ENCODE measurements around the gene ACAP3.

The ACAP3 gene

DNA sequence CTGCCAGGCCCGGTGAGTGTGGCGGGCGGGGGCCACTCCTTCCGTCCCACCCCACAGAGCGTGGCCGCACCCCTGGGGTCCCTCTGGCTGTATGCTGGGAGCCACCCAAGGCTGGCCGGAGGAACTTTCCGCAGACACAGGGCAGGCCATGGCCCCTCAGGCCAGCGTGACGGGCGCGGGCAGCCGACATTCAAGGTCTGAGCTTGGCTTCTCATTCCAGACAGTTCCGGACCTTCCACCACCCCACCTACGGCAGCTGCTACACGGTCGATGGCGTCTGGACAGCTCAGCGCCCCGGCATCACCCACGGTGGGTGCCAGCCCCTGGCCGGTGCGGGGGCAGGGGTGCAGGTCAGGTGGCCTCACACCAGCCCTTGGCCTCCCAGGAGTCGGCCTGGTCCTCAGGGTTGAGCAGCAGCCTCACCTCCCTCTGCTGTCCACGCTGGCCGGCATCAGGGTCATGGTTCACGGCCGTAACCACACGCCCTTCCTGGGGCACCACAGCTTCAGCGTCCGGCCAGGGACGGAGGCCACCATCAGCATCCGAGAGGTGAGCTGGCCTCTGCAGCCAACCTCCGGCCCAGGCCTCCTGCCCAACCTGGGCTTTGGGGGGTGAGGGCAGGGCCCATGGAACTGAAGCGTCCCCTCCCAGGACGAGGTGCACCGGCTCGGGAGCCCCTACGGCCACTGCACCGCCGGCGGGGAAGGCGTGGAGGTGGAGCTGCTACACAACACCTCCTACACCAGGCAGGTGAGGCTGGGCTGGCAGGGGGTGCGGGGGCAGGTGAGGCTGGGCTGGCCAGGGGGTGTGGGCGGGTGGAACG is 20.2 kb downstream of the ACAP3 start:
- Histone ChIP-seq H3K4me3 (ENCODE audit: low read length, poor library complexity, severe bottlenecking) (no peak overlapping the region), H2AFZ (ENCODE audit: low read length) (no peak overlapping the region), H3F3A (ENCODE audit: low read depth) (no peaks in the 10 kb centered on the region), H3K4me1 (ENCODE audit: insufficient read depth, low read length, poor library complexity, severe bottlenecking) (no peaks in the 10 kb centered on the region), H3K79me2 (ENCODE audit: insufficient read depth, low read length) (no peaks in the 10 kb centered on the region), H4K20me1 (ENCODE audit: insufficient read depth, low read length, poor library complexity, severe bottlenecking) (no peaks in the 10 kb centered on the region), H3K9ac (ENCODE audit: low read depth, low read length, poor library complexity, severe bottlenecking) (no peak overlapping the region), H3K9me3 (ENCODE audit: insufficient read depth, low read depth, low read length) (no peaks in the 10 kb centered on the region), H3K4me2 (ENCODE audit: low read depth, low read length, poor library complexity, severe bottlenecking) (no peak overlapping the region), H3K27me3 (ENCODE audit: insufficient read depth, low read length, poor library complexity, severe bottlenecking) (no peaks in the 10 kb centered on the region), H3K36me3 (ENCODE audit: insufficient read depth, low read length) (no peaks in the 10 kb centered on the region), H3K9me2 (replicated peaks; ENCODE audit: low read depth, low read length) (no peaks in the 10 kb centered on the region)
- TF ChIP-seq, protein P1, sequence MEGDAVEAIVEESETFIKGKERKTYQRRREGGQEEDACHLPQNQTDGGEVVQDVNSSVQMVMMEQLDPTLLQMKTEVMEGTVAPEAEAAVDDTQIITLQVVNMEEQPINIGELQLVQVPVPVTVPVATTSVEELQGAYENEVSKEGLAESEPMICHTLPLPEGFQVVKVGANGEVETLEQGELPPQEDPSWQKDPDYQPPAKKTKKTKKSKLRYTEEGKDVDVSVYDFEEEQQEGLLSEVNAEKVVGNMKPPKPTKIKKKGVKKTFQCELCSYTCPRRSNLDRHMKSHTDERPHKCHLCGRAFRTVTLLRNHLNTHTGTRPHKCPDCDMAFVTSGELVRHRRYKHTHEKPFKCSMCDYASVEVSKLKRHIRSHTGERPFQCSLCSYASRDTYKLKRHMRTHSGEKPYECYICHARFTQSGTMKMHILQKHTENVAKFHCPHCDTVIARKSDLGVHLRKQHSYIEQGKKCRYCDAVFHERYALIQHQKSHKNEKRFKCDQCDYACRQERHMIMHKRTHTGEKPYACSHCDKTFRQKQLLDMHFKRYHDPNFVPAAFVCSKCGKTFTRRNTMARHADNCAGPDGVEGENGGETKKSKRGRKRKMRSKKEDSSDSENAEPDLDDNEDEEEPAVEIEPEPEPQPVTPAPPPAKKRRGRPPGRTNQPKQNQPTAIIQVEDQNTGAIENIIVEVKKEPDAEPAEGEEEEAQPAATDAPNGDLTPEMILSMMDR (conservative IDR thresholded peaks at IDR 0.05; ENCODE audit: low read length): no peak
- no peak for TF ChIP-seq EZH2phosphoT487 (IDR thresholded peaks at IDR 0.05; ENCODE audit: borderline replicate concordance)

DNA sequence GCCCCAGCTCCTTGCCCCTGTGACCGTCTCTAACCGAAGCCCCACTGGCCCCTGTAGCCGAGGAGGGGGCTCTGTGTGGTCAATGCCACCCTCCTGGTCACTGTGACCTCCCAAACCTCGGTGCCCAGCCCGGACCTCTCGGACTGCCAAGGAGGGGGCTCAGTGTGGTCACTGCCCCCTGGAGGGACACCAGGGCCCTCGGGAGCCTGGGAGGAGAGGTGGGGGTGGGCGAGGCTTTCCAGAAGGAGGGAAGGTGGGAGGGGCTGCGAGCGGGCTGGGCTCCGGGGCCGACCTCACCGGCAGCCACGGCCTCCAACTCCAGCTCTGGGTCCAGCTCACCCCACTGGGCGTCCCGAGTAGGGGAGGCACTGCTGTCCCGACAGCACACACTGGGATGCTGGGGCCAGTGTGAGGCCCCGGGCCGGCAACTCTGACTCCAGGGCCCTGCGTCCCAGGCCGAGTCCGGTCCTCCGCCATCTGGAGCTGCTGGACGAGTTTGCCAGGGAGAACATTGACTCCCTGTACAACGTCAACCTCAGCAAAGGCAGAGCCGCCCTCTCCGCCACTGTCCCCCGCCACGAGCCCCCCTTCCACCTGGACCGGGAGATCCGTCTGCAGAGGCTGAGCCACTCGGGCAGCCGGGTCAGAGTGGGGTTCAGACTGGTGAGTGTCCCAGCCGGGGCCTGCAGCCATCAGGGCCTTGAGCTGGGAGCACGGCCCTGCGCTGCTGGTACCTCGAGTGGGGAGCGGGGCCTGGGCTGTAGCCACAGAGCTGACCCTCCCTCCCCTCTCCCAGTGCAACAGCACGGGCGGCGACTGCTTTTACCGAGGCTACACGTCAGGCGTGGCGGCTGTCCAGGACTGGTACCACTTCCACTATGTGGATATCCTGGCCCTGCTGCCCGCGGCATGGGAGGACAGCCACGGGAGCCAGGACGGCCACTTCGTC is 21.1 kb downstream of the ACAP3 start:
- Histone ChIP-seq H4K20me1 (ENCODE audit: insufficient read depth, low read length, poor library complexity, severe bottlenecking) (no peaks in the 10 kb centered on the region), H3K9me2 (replicated peaks; ENCODE audit: low read depth, low read length) (no peaks in the 10 kb centered on the region), H2AFZ (ENCODE audit: low read length) (no peak overlapping the region), H3K9me3 (ENCODE audit: insufficient read depth, low read depth, low read length) (no peaks in the 10 kb centered on the region), H3K4me2 (ENCODE audit: low read depth, low read length, poor library complexity, severe bottlenecking) (no peak overlapping the region), H3K4me3 (ENCODE audit: low read length, poor library complexity, severe bottlenecking) (no peak overlapping the region), H3K79me2 (ENCODE audit: insufficient read depth, low read length) (no peaks in the 10 kb centered on the region), H3F3A (ENCODE audit: low read depth) (no peaks in the 10 kb centered on the region), H3K36me3 (ENCODE audit: insufficient read depth, low read length) (no peaks in the 10 kb centered on the region), H3K9ac (ENCODE audit: low read depth, low read length, poor library complexity, severe bottlenecking) (no peak overlapping the region), H3K4me1 (ENCODE audit: insufficient read depth, low read length, poor library complexity, severe bottlenecking) (no peaks in the 10 kb centered on the region), H3K27me3 (ENCODE audit: insufficient read depth, low read length, poor library complexity, severe bottlenecking) (no peaks in the 10 kb centered on the region)
- no peak for TF ChIP-seq EZH2phosphoT487 (IDR thresholded peaks at IDR 0.05; ENCODE audit: borderline replicate concordance)
- TF ChIP-seq, protein P1 (conservative IDR thresholded peaks at IDR 0.05; ENCODE audit: low read length): no peak

DNA sequence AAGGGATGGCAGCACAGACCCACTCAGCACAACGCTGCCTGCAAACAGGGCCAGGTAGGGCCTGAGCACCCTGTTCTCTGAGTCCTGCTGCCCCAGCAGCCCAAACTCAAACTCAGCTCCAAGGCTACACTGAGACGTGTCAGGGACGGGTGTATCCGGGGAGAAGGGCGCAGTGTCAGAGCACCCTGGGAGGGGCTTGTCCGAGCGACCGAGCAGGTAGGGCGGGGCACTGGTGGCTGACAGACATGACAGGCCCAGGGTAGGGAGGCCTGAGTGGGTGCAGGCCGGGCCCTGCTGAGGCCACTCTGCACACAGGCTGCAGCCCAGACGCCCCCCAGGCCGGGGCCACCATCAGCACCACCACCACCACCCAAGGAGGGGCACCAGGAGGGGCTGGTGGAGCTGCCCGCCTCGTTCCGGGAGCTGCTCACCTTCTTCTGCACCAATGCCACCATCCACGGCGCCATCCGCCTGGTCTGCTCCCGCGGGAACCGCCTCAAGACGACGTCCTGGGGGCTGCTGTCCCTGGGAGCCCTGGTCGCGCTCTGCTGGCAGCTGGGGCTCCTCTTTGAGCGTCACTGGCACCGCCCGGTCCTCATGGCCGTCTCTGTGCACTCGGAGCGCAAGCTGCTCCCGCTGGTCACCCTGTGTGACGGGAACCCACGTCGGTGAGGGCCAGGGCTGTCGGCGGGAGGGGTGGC is 22.0 kb downstream of the ACAP3 start:
- no peaks in the 10 kb centered on the region for H3K9me3 ChIP-seq (ENCODE audit: insufficient read depth, low read depth, low read length)
- no peaks in the 10 kb centered on the region for H3K4me1 ChIP-seq (ENCODE audit: insufficient read depth, low read length, poor library complexity, severe bottlenecking)
- no peak overlapping the region for H3K4me3 ChIP-seq (ENCODE audit: low read length, poor library complexity, severe bottlenecking)
- H3K9me2 ChIP-seq (replicated peaks; ENCODE audit: low read depth, low read length): no peaks in the 10 kb centered on the region
- no peak overlapping the region for H3K9ac ChIP-seq (ENCODE audit: low read depth, low read length, poor library complexity, severe bottlenecking)
- no peaks in the 10 kb centered on the region for H4K20me1 ChIP-seq (ENCODE audit: insufficient read depth, low read length, poor library complexity, severe bottlenecking)
- no peak overlapping the region for H2AFZ ChIP-seq (ENCODE audit: low read length)
- H3K36me3 ChIP-seq (ENCODE audit: insufficient read depth, low read length): no peaks in the 10 kb centered on the region
- no peaks in the 10 kb centered on the region for H3F3A ChIP-seq (ENCODE audit: low read depth)
- TF ChIP-seq, protein P1 (conservative IDR thresholded peaks at IDR 0.05; ENCODE audit: low read length): no peak
- TF ChIP-seq EZH2phosphoT487 (IDR thresholded peaks at IDR 0.05; ENCODE audit: borderline replicate concordance): no peak
- no peaks in the 10 kb centered on the region for H3K27me3 ChIP-seq (ENCODE audit: insufficient read depth, low read length, poor library complexity, severe bottlenecking)
- no peak overlapping the region for H3K4me2 ChIP-seq (ENCODE audit: low read depth, low read length, poor library complexity, severe bottlenecking)
- H3K79me2 ChIP-seq (ENCODE audit: insufficient read depth, low read length): no peaks in the 10 kb centered on the region

Data from Loucy (cell line).